ENCODE measurements around the gene CYB561. TPM values are rescaled to one million over a fixed set of nuclear protein-coding genes. Genes with fewer than 3 reads are reported as not detected.

Gene CYB561
- total RNA-seq, 2 donors from 2014 or later: 13.4 to 13.7 TPM

DNA sequence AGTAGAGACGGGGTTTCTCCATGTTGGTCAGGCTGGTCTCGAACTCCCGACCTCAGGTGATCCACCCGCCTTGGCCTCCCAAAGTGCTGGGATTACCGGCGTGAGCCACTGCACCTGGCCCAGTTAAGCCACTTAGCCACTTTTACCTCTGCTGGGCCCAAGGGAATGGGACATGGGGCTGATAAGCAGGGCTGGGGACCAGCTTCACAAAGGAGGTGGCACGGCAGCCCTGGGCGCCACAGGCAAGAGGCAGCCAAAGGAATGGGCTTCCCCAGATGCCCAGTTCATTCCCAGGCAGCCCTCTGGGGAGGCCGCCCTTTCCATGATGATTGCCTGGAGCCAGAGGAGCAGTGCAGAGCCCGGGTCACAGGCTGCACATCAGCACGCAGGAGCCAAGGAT is 5.0 kb upstream of the CYB561 start:
- no peaks in the 10 kb centered on the region for H3K27me3 ChIP-seq
- peaks cover 0 to 44% of the 10 kb centered on the region in 2 donors for H3K4me1 ChIP-seq
- H3K4me3 ChIP-seq: no peak overlapping the region
- no peaks in the 10 kb centered on the region for H3K9me3 ChIP-seq
- no peak for DNase-seq (ENCODE audit: low spot score)
- no peak overlapping the region for H3K27ac ChIP-seq
- H3K36me3 ChIP-seq: no peaks in the 10 kb centered on the region
- TF ChIP-seq, protein P1, sequence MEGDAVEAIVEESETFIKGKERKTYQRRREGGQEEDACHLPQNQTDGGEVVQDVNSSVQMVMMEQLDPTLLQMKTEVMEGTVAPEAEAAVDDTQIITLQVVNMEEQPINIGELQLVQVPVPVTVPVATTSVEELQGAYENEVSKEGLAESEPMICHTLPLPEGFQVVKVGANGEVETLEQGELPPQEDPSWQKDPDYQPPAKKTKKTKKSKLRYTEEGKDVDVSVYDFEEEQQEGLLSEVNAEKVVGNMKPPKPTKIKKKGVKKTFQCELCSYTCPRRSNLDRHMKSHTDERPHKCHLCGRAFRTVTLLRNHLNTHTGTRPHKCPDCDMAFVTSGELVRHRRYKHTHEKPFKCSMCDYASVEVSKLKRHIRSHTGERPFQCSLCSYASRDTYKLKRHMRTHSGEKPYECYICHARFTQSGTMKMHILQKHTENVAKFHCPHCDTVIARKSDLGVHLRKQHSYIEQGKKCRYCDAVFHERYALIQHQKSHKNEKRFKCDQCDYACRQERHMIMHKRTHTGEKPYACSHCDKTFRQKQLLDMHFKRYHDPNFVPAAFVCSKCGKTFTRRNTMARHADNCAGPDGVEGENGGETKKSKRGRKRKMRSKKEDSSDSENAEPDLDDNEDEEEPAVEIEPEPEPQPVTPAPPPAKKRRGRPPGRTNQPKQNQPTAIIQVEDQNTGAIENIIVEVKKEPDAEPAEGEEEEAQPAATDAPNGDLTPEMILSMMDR (IDR thresholded peaks at IDR 0.05): no peak

DNA sequence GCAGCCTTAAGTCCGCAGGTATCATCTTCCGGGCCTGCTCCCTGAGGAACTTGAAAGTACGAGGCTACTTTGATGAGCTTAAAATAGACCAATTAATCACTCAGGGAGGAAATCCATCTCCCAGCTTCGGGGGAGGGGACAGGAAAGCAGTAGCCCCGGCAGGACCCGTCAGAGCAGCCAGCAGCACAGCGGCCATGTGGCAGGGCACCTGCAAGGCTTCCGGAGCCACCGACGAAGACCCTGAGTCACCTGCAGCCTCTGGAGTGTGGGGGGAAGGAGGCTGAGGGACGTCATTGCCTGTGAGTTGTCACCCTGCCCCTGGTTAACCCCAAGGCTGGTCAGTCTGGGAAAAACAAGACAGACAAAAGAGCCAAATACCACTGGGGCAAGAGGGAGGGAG is 4.4 kb upstream of the CYB561 start:
- H3K27ac ChIP-seq: no peak overlapping the region
- H3K36me3 ChIP-seq: no peaks in the 10 kb centered on the region
- H3K4me1 ChIP-seq: peaks cover 0 to 49% of the 10 kb centered on the region in 2 donors
- no peaks in the 10 kb centered on the region for H3K9me3 ChIP-seq
- H3K27me3 ChIP-seq: no peaks in the 10 kb centered on the region
- TF ChIP-seq, protein P1 (IDR thresholded peaks at IDR 0.05): no peak
- no peak overlapping the region for H3K4me3 ChIP-seq
- DNase-seq (ENCODE audit: low spot score): no peak

DNA sequence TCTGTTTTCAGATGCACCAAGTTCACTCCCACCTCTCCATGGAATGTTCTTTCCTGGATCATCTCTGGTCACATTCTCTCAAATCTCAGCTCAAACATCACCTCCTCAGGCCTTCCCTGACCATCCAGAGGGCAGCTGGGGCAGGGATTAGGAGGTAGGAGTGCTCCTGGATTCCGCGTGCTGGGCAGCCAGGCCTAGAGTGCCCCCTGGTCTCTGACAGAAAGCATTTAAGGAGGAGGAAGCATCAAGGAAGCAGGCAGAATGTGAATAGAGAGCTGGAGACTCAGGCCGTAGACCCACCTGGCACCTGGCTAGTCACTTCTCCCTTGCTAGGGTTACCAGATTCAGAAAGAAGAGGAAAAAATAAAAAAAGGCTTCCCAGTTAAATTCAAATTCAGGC is 2.5 kb upstream of the CYB561 start:
- TF ChIP-seq, protein P1 (IDR thresholded peaks at IDR 0.05): no peak
- H3K4me3 ChIP-seq: no peak overlapping the region
- H3K9me3 ChIP-seq: no peaks in the 10 kb centered on the region
- no peak for DNase-seq (ENCODE audit: low spot score)
- no peaks in the 10 kb centered on the region for H3K27me3 ChIP-seq
- H3K36me3 ChIP-seq: no peaks in the 10 kb centered on the region
- peaks cover 0 to 56% of the 10 kb centered on the region in 2 donors for H3K4me1 ChIP-seq
- H3K27ac ChIP-seq: no peak overlapping the region

DNA sequence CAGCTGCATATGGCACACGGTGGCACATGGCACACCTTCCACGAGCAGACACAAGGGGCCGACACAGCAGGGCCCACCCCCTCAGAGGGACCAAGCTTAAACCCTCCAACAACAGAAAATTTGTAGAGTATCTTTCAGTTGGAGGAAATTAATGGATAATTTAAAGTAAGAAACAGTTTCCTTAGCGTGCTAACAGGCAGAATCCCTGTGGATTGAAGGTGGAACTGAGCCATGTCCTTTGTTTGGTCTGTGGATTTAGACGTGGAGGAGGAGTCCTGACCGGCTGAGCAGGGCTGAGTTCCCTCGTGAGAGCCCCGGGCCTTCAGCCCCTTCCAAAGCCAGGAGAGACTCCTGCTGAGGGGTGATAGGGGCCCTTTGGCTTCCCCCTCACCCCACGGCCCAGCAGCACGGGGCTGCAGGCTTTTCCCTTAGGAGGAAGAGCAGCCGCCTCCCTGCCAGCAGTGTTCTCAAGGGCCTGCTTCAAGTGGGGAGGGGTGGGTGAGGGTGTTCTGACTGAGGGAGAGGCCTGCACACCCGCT is 1.4 kb upstream of the CYB561 start:
- Histone ChIP-seq H3K4me1 (peaks cover 0 to 57% of the 10 kb centered on the region in 2 donors), H3K4me3 (peak overlapping the region in 1 of 2 donors; percentile 71), H3K27ac (peak overlapping the region; percentile 76 to 77)

DNA sequence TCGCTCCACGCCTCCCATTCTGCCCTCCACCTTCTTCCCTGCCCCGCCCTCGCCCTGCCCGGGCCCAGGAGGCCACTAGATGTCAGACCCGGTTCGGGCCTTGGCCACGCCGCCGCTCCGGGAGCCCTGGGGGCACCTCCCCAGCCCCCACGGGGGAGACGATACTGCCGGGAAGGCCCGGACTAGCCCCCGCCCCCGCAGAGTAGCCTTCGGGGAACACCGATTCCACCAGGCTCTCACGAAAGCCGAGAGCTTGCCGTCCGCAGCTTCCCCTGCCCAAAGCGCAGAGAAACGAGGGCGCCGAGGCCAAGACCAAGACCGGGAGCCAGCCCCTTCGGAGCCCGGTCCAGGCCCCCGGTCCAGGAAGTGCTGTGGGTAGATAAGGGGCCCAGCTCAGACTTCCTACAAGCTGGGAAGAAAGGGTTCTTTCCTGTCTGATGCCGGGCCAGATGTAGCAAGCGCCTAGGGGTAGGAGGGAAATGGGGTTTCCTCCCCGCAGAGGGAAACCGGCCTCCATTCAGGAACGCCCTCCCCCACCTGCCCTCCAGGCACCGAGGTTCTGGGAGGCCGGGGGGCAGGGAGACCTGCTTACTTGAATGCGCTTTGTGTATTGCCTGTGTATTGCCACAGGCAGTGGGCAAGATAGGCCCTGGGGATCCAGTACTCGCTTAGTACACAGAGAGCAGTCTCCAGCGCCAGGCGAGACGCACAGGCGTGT is 806 bp upstream of the CYB561 start:
- DNase-seq (ENCODE audit: low spot score): peak; percentile 78
- Histone ChIP-seq H3K9me3 (no peaks in the 10 kb centered on the region), H3K4me3 (peak overlapping the region; percentile 47 to 71), H3K27ac (peak overlapping the region; percentile 76 to 77), H3K4me1 (peaks cover 0 to 56% of the 10 kb centered on the region in 2 donors), H3K36me3 (no peaks in the 10 kb centered on the region), H3K27me3 (no peaks in the 10 kb centered on the region)
- TF ChIP-seq, protein P1 (IDR thresholded peaks at IDR 0.05): peak in 1 of 2 donors; percentile 48

More for the DNA sequence above, 1.4 kb upstream of the CYB561 start:
- no peak for DNase-seq (ENCODE audit: low spot score)
- TF ChIP-seq, protein P1 (IDR thresholded peaks at IDR 0.05): no peak
- Histone ChIP-seq H3K27me3 (no peaks in the 10 kb centered on the region), H3K9me3 (no peaks in the 10 kb centered on the region), H3K36me3 (no peaks in the 10 kb centered on the region)

Data from right atrium auricular region (tissue), 2 donors.